HG03175 (cell line): ENCODE results near the gene ARMH1.

Source experiments
- ATAC-seq: cut with Tn5 transposase; IDR thresholded peaks from one replicate; pipeline ENCODE4 v1.9.1; 2021; ENCODE audit warnings: mild to moderate bottlenecking, moderate library complexity; ENCODE audit not compliant: unreplicated experiment

ARMH1 gene

GRCh38 chr1:44643721-44644334 lies 30.7 kb upstream of the ARMH1 start:
- no peak for ATAC-seq

DNA sequence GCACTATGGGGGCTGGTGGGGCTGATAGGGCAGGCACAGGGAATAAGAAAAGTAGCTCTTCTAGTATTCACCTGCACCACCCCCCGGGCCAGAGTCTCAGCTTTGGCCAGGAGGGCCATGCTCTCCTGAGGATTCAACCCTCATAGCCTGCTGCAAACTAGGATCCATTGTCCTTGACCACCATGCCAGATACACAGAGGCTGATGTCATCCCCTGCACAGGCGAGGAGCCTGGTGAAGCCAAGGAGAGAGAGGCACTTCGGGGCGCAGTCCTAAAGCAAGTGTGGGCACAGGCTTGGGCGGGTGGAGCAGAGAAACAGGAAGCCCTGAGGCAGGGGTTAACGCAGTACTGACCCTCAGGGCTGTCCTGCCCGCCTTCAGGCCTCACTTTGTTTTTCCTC lies 29.7 kb upstream of the ARMH1 start:
- no peak for ATAC-seq

DNA sequence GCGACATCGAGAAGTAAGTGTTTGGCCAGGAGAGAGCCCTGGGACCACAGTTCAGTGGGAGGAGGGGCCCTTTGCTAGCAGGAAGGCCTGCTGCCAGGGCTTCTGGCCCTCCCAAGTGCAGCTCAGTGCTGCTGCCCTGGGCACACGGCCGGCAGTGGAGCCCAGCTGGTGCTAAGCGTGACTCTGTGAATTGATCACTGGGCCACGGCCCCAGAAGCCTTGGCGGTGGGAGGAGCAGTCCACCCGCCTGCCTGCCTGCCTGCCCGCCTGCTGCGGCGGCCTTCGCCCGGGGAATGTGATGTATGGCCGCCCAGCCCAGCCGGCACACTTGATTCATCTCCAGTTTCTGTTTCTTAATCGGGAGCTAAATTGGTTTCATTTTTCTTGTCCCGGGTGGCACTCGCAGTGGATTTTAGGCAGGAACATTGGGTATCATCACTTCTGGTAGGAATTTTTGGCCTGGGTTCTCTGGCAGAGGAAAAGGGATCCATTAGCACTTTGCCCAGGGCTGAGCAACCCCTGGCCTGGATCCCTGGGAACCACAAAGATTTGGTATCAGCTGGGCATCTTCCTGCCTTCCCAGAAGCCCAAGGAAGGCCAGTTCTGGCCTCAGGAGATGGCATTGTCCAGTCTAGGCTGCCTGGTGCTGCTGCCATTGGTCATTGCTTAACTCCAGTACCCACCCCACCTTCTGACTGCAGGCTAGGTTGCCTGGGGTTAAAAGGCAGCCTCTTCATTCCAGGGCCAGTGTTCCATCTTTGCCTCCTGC lies 28.9 kb upstream of the ARMH1 start:
- ATAC-seq, result no peak

DNA sequence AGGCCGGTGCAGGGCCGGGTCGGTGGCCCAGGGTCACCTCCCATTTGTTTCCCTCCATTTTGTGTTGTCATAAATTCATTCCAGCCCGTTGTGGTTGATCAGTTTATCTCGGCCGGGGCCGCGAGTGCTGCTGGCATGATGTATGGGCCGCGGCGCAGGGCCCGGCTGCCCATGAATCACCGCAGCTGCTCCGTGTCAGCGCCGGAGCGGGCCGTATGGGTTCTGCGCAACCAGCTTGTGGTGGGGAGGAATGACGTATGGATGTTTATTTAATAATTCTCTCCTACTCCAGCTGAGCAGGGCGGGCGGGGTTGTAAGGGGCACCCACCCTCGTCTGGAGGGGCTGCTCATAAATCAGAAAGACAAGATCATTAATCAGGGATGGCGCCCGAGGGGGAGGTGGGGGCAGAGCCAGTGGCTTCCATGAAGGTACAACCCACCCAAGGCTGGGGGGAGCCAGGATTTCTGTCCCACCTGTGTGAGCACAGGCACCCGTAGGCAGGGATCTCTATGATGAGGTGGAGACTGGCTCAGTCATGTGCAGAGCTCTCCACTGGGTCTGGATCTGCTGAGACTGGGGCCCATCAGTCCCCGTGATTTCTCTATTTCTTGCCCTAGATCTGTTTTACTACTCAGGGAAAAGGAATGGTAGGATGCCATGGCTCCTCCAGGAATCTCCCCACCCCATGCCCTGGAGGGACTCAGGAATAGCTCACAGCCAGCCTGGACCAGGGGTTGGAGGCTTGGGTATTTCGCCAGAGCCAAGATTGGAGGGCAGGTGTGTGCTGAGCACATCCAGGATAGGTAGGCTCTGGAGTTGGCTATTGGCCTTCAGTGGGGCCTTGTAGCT lies 28.0 kb upstream of the ARMH1 start:
- ATAC-seq, result no peak

DNA sequence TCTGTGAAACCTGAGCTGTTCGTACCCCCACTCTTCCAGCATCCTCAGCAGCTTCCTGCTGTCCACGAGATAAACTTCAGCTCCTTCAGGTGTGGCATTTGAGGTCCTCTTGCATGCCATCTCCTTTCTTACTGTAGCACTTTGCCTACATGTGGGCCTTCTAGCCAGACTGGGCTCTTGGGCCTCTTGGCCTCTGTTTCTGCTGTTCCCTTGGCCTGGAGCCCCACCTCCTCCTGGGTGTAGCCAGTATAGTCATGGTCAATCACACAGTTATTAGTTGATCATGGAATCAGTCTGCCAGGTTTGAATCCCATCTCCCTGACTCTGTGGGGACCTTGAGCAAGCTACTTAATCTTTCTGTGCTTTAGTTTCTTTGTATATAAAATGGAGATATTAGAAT lies 26.6 kb upstream of the ARMH1 start:
- no peak for ATAC-seq

GRCh38 chr1:44648529-44649250 lies 25.8 kb upstream of the ARMH1 start:
- ATAC-seq, result no peak

- no peak for ATAC-seq
These were observed 24.7 kb upstream of the ARMH1 start for GRCh38 chr1:44649788-44650158.

GRCh38 chr1:44650159-44650831 lies 24.2 kb upstream of the ARMH1 start:
- ATAC-seq, result no peak

DNA sequence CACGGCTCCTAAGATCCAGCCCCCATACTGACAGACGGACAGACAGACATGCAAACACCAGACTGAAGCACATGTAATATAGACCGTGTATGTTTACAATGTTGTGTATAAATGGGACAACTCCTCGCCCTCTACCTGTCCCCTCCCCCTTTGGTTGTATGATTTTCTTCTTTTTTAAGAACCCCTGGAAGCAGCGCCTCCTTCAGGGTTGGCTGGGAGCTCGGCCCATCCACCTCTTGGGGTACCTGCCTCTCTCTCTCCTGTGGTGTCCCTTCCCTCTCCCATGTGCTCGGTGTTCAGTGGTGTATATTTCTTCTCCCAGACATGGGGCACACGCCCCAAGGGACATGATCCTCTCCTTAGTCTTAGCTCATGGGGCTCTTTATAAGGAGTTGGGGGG lies 23.4 kb upstream of the ARMH1 start:
- no peak for ATAC-seq

- ATAC-seq, result no peak
These were observed 21.9 kb upstream of the ARMH1 start for GRCh38 chr1:44652445-44653106.

GRCh38 chr1:44653107-44653964 lies 21.2 kb upstream of the ARMH1 start:
- no peak for ATAC-seq

GRCh38 chr1:44654621-44655187 lies 19.8 kb upstream of the ARMH1 start:
- ATAC-seq, result no peak

- no peak for ATAC-seq
These were observed 18.9 kb upstream of the ARMH1 start for GRCh38 chr1:44655609-44656008.

GRCh38 chr1:44659566-44659965 lies 14.9 kb upstream of the ARMH1 start:
- no peak for ATAC-seq

DNA sequence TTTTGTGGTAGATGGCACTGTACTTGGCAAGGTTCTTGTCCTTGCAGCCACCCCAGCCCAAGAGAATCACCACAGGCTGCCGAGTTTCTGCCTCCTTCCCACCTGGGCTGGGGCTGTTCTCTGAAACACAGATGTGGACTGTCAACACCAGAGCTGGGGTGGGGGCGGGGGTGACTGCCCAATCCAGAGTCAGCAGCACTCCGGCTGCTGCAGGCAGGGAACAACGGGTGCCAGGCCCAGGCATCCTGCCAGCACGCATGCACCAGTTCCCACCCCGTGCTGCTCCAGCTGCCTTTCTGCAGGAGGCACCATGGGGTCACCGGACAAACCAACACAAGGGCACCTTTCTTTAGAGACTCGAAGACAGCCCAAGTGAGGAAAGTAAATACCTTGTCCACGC lies 14.3 kb upstream of the ARMH1 start:
- ATAC-seq, result no peak

DNA sequence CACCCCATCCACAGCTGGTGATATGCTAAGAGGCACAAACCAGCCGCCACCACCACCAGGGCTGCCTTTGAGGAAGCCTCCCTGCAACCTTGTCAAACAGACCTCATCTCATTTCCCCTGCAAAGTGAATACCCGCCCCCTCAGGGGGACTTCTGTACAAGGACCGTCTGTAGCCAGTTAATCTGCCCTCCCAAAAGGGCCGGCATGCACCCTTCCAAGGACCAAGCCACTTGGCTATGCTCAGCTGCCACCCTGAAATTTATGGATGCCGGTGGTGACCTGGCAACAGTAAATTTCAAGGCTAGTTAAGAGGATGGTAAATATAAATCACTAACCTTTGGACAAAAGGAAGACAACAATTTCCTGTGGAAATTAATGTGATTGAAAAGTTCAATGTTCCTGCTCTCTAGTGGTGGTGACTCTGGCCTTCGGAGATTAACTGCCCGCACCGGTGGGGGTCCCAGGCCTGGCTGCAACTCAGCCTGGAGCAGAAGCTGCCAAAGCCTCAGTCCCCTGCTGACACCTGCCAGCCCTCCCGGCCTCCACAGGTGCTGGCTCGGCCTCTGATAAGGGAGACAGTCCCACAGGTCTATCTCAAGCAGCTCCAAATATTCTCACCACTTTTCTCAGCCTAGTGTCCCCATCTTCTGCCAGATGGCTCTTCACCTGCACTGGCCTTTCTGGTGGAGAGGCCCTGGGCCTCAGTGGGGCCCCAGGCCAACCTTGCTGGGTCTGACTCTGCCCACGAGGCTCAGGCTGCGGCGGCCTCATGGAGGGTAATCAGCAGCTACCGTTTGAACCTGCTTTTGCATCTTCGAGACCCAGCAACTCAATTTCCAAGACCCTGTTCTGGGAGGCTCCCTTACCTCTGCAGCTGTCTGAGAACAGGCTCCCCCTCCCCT lies 12.5 kb upstream of the ARMH1 start:
- ATAC-seq, result no peak

DNA sequence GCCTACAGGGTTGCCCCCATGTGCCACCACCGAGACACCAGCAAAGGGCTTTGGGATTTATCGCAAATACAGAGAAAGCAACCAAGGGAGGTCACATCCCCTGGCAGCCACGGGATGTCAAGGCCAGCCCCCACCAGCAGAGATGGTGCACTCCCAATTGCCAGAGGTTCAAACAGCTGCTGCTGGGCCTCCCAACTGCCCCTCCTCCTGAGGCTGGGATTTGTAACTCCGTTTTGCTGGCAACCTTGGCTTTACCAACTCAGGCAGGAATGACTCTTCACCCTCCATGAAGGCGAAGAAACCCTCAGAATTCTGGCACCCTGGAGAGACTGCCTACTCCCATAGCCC lies 11.9 kb upstream of the ARMH1 start:
- no peak for ATAC-seq

DNA sequence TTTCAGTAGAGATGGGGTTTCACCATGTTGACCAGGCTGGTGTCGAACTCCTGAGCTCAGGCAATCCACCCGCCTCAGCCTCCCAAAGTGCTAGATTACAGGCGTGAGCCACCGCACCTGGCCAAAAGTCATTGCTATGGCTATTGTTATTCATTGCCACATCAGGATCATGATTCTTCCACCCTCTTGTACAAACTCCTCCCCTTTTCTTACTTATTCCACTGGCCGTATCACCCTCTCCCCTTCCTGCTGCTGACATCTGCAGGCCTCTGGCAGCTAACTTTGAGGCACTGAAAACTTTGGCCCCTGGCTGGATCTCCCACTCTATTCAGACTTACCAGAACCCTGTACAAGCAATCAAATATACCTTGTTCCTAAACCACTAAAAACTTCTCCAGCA lies 11.1 kb upstream of the ARMH1 start:
- ATAC-seq, result no peak
